GM11168 (cell line): ENCODE measurements around the gene ATP4A.

Experiments used
- in situ Hi-C: fragments of 300-500 bp; cut with MboI; formaldehyde crosslinking; loops from one replicate; pipeline ENCODE4 v1.12.0; 2022; ENCODE audit warnings: low sequenced_read_pairs; ENCODE audit not compliant: unreplicated experiment

Gene ATP4A

DNA sequence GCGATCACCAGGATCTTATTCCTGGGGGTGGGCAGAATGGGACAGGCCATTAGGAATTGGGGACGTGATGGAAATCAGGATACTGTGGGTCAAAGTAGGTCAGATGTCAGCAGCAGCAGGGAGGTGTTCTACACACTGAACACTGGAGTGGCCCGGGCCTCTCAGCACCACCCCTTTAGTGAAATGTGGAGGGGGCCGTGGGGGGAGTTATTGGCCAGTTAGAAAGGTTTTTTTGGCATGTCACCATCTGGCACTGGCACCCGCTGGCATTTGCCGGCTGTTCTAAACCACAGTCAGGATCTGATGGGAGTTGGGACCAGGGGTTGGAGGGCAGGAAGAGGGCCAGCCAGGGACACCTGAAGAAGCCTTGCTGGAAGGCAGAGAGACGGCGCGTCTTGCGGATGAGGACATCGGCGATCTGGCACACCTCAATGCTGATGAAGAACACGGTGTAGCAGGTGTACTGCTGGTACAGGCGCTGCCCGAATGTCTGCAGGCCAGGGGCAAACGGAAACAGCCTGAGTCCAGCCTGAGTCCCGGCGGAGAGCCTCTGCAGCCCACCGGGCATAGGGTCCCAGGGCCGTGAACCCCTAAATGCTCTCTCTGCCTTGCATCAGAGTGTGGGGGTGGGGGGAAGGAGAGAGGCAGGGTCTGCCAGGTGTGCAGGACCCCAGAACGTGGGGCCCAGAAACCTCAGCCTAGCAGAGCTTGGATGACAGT is 12.2 kb downstream of the ATP4A start:
- in situ Hi-C loops, result no loop called here

DNA sequence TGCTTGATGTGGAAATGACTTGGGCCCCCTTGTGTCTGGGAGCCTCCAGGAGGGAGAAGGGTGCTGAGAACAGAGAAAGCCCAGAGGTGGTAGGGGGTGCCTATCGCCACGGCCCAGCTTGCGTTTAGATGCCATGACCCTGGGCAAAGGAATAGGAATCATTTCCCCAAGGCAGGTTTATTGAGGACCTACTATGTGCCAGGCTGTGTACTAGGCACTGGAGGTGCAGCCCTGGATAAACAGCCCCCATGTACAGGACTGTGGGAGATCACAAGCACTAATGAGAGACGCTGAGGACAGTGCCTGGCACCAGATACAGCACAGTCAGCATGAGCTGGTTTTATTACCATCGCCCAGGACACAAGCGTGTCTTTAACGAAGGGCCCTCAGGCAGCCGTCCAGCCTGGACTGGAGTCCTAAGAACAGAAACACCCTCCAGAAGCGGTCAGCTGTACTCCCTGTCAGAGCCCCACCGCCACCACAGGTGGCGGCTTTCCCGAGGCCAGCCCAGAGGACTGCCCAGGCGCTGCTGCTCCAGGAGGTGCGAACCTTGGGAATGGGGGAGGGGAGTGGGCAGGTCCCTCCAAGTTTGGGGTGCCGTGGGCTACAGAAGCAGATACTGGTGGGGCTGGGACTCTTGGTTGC is 13.5 kb downstream of the ATP4A start:
- in situ Hi-C loops, result no loop called here

DNA sequence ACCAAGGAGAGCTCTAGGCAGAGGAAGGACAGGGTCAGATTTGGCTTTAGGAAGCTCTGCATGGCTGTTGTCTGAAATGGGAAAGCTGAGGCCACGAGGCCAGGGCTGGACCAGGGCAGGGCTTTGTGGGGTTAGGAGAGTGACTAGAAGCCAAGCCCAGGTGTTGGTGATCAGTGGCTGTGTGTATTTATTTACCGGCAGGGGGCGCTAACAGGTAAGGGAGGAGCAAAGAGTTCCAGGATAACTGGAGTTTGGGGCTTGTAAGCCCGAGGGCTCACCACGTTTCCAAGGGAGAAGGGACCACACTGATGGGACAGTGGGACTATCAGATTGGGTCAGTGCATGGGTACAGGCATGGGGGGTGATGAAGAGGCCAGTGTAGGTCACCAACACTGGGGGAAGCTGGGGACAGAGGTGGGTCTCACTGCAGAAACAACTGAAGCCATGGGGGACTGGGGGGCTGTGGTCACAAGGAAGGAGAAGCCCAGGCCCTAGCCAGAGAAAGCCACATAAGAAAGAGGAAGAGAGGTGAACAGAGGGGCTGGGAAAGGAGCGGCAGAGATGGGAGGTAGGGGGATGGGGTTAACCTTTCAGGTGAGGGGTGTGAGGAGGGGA is 14.2 kb downstream of the ATP4A start:
- in situ Hi-C loops, result no loop called here

DNA sequence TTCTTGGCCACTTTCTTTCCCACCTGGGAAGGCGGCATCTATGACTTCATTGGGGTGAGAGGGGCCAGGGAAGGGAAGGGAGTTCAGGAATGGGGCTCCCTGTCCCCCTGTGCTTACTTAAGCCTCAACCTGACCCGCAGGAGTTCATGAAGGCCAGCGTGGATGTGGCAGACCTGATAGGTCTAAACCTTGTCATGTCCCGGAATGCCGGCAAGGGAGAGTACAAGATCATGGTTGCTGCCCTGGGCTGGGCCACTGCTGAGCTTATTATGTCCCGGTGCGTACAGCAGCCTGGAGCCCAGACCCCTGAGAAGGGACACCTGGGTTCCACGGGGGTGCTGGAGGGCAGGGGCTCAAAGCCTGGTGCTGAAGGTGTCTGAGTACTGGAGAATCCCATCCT is 16.9 kb downstream of the ATP4A start:
- in situ Hi-C loops, result no loop called here

DNA sequence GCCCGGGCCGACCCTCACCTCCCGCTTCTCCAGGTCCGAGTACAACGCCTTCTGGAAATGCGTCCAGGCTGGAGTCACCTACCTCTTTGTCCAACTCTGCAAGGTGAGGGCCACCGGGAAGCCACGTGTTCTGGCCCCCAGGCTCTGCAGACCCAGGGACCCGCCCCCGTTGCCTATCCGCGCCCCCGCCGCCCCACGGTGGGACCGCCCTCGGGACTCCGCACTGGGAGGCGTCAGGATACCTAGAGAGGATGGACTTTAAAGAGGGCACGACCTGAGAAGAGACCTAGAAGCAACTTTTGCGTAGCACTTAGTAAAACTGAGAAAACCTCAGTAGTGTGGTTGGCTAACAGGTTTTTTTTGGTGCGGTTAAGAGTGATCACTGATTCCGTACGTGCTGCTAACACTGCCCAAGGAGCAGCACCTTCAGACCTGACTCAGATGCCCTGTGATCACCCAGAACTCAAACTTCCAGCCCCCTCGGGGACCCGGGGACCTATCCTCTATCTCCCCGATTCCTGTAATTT is 17.5 kb downstream of the ATP4A start:
- in situ Hi-C loops, result no loop called here

DNA sequence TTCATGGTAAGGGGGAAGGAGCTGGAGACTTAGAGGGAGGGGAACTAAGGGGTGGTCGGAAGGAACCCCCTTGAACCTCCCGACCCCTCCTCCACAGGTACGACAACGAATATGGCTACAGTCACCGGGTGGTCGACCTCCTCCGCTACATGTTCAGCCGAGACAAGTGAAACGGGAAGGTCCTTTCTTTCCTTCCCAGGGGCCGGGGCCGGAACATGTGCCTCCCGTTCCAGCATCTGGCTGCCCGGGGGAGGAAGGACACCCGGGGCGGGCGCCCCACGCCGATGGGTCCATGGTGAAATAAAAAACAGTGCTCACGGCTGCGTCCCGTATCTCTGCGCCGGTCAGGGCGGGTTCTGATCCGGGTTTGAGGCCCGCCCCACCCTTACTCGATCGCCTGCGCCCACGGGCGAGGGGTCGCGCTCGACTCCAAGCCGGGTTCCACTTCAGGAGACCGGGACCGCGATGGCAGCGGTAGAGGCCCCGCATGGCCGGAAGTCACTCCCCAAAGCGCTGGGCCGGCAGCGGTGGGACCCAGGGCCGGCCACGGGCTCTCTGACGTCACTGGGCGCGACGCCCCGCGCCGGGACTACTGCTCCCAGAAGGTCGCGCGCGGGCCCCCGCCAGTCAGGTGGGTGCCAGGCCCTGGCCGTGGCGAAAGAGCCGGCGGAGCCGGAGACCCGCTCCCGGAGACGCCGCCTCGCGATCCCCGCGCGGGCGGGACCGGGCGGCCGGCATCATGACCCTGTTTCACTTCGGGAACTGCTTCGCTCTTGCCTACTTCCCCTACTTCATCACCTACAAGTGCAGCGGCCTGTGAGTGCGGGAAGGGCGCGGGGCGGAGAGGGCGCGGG is 18.2 kb downstream of the ATP4A start, which contains the start of gene TMEM147:
Gene TMEM147 (plus strand): TSS at position 626 of the 854 bp plus-strand sequence. CDS start 114 bp downstream, at position 740.
- in situ Hi-C loops, result no loop called here

DNA sequence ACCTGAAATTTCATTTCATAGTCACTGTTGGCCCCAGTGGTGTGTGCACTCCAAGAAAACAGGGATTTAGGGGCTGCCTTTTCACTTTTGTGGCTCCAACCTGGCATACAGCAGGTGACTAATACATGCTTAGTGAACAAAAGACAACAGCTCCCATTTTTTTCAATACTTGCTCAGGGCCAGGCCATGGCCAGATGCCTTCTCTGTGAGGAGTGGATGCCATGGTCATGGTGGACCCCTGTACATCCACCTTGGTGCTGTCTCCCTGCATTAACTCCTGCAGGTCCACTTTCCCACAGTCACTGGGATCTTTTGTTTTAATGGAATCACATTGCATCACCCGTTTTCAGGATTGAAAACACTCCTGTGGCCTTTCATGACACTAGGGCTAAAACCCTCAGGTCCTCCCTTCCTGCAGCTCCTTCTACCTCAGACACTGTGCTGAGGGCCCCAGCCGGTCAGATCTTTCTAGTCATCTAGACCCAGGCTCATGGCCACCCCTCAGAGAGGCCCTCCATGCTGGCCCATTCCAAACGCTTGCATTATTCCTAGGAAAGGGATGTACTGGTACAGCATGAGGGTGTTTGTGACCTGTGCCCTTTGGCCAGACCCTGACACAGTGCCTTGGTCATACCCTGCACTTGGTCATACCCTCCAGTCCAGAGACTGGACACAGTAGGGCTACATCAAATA is 19.2 kb downstream of the ATP4A start:
- in situ Hi-C loops, result no loop called here

DNA sequence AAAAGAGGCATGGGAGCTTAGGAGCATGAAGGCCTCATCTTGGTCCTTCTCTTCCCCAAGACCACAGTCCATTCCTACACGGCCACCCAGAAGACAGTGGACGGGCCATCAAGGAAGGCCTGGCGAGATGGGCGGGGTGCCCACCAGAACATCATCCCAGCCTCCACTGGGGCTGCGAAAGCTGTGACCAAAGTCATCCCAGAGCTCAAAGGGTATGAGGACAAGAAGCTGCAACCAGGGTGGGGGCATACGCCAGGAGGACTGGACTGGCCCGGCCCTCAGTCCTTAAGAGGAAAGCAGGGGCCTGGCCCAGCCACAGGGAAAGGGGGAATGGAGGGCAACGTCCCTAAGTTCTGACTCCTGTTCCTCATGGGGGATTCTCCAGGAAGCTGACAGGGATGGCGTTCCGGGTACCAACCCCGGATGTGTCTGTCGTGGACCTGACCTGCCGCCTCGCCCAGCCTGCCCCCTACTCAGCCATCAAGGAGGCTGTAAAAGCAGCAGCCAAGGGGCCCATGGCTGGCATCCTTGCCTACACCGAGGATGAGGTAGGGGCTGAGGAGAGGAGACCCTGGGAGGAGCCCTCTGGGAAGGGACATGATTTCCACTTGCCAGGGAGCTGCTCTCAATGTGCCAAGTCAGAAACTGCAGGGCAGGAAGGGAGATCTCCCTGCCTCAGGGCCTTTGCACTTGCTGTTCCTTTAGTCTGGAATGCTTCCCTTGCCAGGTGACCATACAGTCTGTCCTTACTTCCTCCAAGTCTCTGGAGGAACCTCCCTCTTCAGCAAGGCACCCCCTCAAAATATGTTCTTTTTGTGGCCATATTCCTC is 20.0 kb downstream of the ATP4A start:
- in situ Hi-C loops, result no loop called here

DNA sequence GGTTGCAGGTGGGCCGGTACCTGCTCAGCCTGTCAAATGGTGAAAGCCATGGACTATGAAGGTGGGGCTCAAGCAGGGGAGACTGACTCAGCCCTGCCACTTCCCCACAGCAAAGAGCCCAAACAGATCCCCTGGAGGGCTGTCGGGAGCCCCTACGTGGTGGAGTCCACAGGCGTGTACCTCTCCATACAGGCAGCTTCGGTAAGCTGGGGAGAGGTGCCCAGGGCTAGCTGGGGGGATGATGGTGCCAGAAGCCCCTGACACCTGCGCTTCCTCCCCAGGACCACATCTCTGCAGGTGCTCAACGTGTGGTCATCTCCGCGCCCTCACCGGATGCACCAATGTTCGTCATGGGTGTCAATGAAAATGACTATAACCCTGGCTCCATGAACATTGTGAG is 21.2 kb downstream of the ATP4A start:
- in situ Hi-C loops, result no loop called here

DNA sequence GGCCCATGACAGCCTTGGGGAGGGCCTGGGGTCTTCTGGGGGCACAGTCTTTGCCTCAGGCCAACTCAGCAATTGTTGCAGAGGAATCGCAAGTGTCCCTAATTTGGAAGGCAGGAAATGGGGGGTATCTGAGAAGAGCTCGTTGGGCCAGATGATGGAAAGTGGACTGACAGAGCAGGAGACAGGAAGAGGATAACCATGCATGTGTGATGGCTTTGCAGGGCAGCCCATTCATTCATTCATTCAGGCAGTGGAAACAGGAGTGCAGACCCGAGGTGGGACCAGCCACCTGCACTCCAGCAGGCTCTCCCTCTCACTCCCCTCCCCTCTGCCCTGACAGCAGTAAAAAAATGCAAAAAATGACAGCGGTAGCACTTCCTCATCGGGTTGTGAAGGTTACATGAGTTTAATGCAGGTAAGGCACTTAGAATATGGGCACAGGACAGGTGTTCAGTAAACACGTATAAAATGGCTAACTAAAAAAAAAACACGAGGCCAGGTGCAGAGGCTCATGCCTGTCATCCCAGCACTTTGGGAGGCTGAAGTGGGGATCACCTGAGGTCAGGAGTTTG is 23.0 kb downstream of the ATP4A start:
- in situ Hi-C loops, result no loop called here

DNA sequence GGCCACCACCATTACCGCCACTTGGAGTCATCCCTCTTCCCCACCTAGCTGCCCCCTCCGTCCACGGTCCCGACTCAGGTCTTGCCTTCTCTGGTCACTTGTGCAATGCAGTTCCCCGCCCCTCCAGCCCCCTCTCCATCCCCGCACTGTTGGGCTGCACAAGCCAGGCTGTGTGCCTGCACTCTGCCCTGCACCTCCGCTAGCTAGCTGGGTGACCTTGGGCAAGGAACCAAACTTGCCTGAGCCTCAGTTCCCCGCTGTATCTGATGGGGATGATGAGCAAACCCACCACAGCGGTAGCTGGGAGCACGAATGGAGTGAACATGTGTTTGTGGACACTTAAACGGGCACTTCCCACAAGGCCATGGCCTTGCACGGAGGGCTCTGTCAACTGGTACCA is 23.6 kb downstream of the ATP4A start:
- in situ Hi-C loops, result no loop called here

DNA sequence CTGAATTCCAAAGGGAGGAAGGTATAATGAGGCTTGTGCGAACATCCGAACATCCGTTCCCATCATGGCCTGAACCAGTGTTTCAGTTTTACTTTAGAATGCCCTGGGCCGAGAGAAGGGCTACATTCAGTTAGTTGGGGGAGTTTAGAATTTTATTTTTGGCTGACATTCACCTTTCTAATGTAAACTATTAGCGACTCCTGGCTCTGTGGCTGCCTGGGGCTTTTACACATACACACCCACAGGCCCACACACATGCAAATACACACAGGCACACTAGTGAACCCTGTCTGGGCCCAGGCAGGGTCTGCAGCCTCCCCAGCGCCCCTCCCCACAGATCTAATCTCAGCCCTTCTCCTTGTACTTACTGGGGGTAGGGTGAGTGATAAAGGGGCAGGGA is 24.1 kb downstream of the ATP4A start:
- in situ Hi-C loops, result no loop called here

DNA sequence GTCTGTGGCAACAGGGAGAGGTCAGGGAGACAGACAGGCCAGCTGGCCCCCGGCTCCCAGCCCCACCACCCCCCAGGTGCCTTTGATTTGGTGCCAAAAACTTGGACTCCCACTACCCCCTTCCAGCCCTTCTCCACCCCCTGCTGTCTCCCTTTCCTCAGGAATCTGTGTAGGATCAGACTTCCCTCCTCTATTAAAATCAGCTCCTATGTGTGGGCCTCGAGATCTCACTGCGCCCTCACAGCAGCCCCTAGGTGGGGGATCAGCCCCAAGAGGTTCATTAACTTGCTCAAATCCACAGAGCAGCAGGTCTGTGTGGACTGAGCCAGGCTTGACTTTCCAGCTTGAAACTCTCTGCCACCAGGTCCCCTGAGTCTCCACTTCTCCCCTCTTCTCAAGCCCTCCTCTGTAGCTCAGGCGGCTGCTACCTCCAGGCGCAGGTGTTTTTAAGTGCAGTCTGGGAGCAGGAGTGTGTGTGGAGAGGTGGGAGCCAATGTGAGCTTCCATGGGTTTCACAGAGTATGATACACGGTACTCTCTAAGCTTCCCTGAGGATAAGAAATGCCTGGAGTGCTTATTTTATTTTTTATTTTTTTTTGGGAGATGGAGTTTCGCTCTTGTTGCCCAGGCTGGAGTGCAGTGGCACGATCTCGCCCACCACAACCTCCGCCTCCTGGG is 28.5 kb downstream of the ATP4A start:
- in situ Hi-C loops, result no loop called here

DNA sequence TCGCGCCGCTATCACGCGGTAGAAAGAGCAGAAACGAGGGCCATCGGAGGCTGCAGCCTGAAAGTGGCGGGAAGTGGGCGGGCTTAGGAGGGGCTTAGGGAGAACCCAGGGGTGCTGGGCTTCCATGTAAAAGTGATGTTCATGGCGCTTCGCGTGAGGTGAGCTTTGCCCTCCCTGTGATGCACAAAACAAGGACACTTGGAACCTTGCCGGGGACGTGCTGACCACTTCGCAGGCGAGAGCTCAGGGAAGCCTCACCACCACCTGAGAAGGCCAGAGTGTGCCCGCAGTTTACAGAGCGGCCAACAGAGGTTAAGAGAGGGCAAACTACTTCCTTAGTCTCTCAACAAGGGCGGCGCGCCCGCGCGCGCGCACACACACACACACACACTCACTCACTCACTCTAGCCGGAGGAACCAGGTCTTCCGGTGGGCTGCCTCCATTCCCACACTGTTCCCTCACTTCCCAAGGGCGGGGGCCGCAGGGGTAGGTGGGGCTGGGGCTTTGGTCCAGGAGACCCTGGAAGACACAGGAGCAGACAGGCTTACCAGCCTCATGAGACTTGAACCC is 29.6 kb downstream of the ATP4A start:
- in situ Hi-C loops, result no loop called here

DNA sequence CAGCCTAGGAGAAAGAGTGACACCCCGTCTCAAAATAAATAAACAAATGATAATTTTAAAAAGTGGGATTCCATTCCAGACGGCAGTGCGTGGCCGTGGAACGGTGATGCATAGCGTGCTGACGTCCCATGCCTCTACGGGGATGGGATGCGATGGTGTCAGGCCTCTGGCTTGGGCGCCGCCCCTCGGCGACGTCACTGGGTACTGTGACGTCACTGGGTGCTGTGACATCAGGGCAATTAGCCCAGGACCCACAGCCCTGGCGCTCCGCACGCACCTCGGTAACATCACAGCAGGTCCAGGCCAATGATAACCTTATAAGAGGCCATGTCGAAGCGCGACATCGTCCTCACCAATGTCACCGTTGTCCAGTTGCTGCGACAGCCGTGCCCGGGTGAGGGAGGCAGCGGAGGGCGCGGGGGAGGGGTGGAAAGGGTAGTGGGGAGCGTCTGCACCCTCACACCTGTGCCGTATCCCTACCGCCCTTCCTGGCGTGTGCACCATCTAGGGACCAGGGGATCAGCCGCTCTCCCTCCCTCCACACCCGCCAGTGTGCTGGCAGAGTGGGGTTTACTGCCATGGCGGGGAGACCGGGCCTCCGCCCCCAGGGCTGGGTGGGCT is 30.1 kb downstream of the ATP4A start, which contains the start of gene GAPDHS:
Gene GAPDHS (plus strand): TSS at position 256 of the 621 bp plus-strand sequence. CDS start 72 bp downstream, at position 328.
- in situ Hi-C loops, result no loop called here

DNA sequence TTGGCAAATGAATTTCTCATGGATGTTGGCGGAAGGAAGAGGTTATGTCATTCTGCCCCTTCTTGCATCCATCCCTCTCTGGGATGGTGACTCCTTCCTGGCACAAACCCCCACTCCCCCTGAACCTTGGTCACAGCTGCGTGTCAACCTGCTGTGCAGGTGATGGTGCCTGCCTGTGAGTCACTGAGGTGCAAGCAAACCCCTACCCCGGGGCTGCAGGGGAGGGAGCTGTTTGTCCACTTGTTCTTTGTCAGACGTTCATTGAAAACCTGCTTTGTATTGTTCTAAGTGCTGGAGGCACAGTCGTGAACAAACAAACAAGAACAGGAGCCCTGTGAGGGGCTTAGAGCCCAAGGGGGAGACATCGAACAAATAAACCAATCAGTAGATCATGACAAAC is 32.2 kb downstream of the ATP4A start:
- in situ Hi-C loops, result no loop called here
